ENCODE data around the gene MIR17HG. TPM values are rescaled to one million over a fixed set of nuclear protein-coding genes. Genes with fewer than 3 reads are reported as not detected.

MIR17HG gene
- total RNA-seq, 1 experiment from 2014 or later = 15.8 TPM

- ChIA-PET POLR2A (ENCODE audit: low non-redundant PET) (no interaction called here), CTCF (interaction anchor here (1.0 to 1.1 kb wide), 2 partner anchors 25 to 400 kb away, joined by 4 to 7 read pairs; no protein-coding TSS in a partner anchor)
- H3K4me3 ChIP-seq (ENCODE audit: low read depth, low read length, poor library complexity, severe bottlenecking) = no peak overlapping the region
- intact Hi-C loops (cut with micrococcal nuclease; ENCODE audit: unreplicated experiment) = loop anchor here (10.0 kb wide), 1 partner anchor 193 kb away; no protein-coding TSS in a partner anchor
- no peaks in the 10 kb centered on the region for H3K9me3 ChIP-seq (ENCODE audit: low read depth, low read length, poor library complexity, severe bottlenecking)
- TF ChIP-seq CTCF (conservative IDR thresholded peaks at IDR 0.05; ENCODE audit: low read depth, low read length) (peak; percentile 52), EZH2 (IDR thresholded peaks at IDR 0.05; ENCODE audit: borderline replicate concordance, low read depth, low read length, poor library complexity, severe bottlenecking) (no peak)
- peaks cover under 1% of the 10 kb centered on the region for H3K27me3 ChIP-seq (replicated peaks; ENCODE audit: insufficient read depth, low read depth, low read length, poor library complexity)
- no peaks in the 10 kb centered on the region for H3K36me3 ChIP-seq (ENCODE audit: insufficient read depth, low read length, poor library complexity, severe bottlenecking)
- no peak overlapping the region for H3K27ac ChIP-seq (ENCODE audit: low read depth, low read length, poor library complexity, severe bottlenecking)
- DNase-seq (ENCODE audit: low spot score) = peak; percentile 38
- BruUV-seq (replicated peaks) = no TSS peak
- no peaks in the 10 kb centered on the region for H3K4me1 ChIP-seq (ENCODE audit: insufficient read depth, low read length, poor library complexity, severe bottlenecking)
Measured at GRCh38 chr13:91381371-91381770, 33.9 kb downstream of the MIR17HG start.

- no peaks in the 10 kb centered on the region for H3K4me1 ChIP-seq (ENCODE audit: insufficient read depth, low read length, poor library complexity, severe bottlenecking)
Measured at GRCh38 chr13:91383836-91384235, 36.3 kb downstream of the MIR17HG start.

DNA sequence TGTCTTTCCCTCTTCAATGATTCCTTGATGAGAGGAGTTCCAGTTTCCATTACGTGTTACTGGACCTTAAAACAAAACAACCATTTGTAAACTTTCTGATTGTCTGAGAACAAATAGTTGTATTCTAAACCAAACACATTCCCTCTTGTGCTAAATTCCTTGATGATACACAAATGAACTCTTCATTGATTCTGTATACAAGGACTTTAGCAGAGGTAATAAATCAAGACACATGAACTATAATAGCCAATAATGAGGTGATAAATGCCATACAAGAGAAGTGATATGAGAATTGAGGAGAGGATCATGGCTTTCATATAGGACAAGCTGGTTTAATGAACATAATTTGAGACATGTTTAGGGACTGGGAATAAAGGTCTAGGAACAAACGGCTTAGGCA is 37.4 kb downstream of the MIR17HG start:
- no TSS peak for BruUV-seq (replicated peaks)
- Histone ChIP-seq H3K27me3 (replicated peaks; ENCODE audit: insufficient read depth, low read depth, low read length, poor library complexity) (peaks cover 4% of the 10 kb centered on the region), H3K27ac (ENCODE audit: low read depth, low read length, poor library complexity, severe bottlenecking) (no peak overlapping the region), H3K4me1 (ENCODE audit: insufficient read depth, low read length, poor library complexity, severe bottlenecking) (no peaks in the 10 kb centered on the region), H3K4me3 (ENCODE audit: low read depth, low read length, poor library complexity, severe bottlenecking) (no peak overlapping the region), H3K9me3 (ENCODE audit: low read depth, low read length, poor library complexity, severe bottlenecking) (no peaks in the 10 kb centered on the region), H3K36me3 (ENCODE audit: insufficient read depth, low read length, poor library complexity, severe bottlenecking) (no peaks in the 10 kb centered on the region)
- TF ChIP-seq CTCF (conservative IDR thresholded peaks at IDR 0.05; ENCODE audit: low read depth, low read length) (no peak), EZH2 (IDR thresholded peaks at IDR 0.05; ENCODE audit: borderline replicate concordance, low read depth, low read length, poor library complexity, severe bottlenecking) (no peak)
- POLR2A ChIA-PET (ENCODE audit: low non-redundant PET) = no interaction called here
- CTCF ChIA-PET = no interaction called here
- no peak for DNase-seq (ENCODE audit: low spot score)
- intact Hi-C loops (cut with micrococcal nuclease; ENCODE audit: unreplicated experiment) = loop anchor here (10.0 kb wide), 1 partner anchor 190 kb away; no protein-coding TSS in a partner anchor

More at GRCh38 chr13:91383836-91384235, 36.3 kb downstream of the MIR17HG start:
- intact Hi-C loops (cut with micrococcal nuclease; ENCODE audit: unreplicated experiment) = loop anchor here (10.0 kb wide), 1 partner anchor 191 kb away; no protein-coding TSS in a partner anchor
- TF ChIP-seq CTCF (conservative IDR thresholded peaks at IDR 0.05; ENCODE audit: low read depth, low read length) (no peak), EZH2 (IDR thresholded peaks at IDR 0.05; ENCODE audit: borderline replicate concordance, low read depth, low read length, poor library complexity, severe bottlenecking) (no peak)
- BruUV-seq (replicated peaks) = no TSS peak
- H3K27ac ChIP-seq (ENCODE audit: low read depth, low read length, poor library complexity, severe bottlenecking) = no peak overlapping the region
- peaks cover 4% of the 10 kb centered on the region for H3K27me3 ChIP-seq (replicated peaks; ENCODE audit: insufficient read depth, low read depth, low read length, poor library complexity)
- no peak overlapping the region for H3K4me3 ChIP-seq (ENCODE audit: low read depth, low read length, poor library complexity, severe bottlenecking)
- CTCF ChIA-PET = no interaction called here
- POLR2A ChIA-PET (ENCODE audit: low non-redundant PET) = no interaction called here
- H3K9me3 ChIP-seq (ENCODE audit: low read depth, low read length, poor library complexity, severe bottlenecking) = no peaks in the 10 kb centered on the region
- no peaks in the 10 kb centered on the region for H3K36me3 ChIP-seq (ENCODE audit: insufficient read depth, low read length, poor library complexity, severe bottlenecking)
- no peak for DNase-seq (ENCODE audit: low spot score)

All from A673 (cell line).